Mesenteric fat pad (tissue), 1 donor: ENCODE data around the gene INAVA. TPM values are rescaled to one million over a fixed set of nuclear protein-coding genes. Genes with fewer than 3 reads are reported as not detected.
"Not testable (repeated sequence)": the region's sequence is repeated elsewhere in the genome, so short reads cannot be mapped to it uniquely, and the experiment has no call there.

ENCODE experiments used
- DNase-seq: peaks from one replicate; pipeline ENCODE4 v3.0.0-alpha.2; 2020; ENCODE audit warnings: low spot score
- total RNA-seq: library from RNA; stranded (reverse); fragmentation: NEBNext Ultra II Directional; extraction: Animal tissue kit (Norgen Biotek cat#: 25700); gene quantifications from one replicate; pipeline ENCODE4 v1.2.1, GENCODE V29; 2021
- donor health status: DM: yes; HTN: yes; CAD: no.

The INAVA gene
- total RNA-seq, 1 donor from 2014 or later, result 0.16 TPM

- peak; percentile 39 for DNase-seq
Observed at GRCh38 chr1:200962631-200963030, 67.9 kb downstream of the INAVA start.

- DNase-seq, result no peak
Observed at GRCh38 chr1:200963076-200963475, 68.4 kb downstream of the INAVA start.

GRCh38 chr1:200963888-200964287 lies 69.2 kb downstream of the INAVA start:
- not testable (repeated sequence) for DNase-seq

Other genes with a start within 250 kb of the INAVA start
- gene DDX59, start 225.0 kb upstream of the INAVA start, total RNA-seq, result 17.1 TPM
- gene CAMSAP2, start 156.0 kb upstream of the INAVA start, total RNA-seq, result 36.4 TPM
- not detected for gene GPR25, start 21.9 kb upstream of the INAVA start, total RNA-seq
- gene KIF21B, start 128.8 kb downstream of the INAVA start, total RNA-seq, result 2.8 TPM
- gene CACNA1S, start 217.5 kb downstream of the INAVA start, total RNA-seq, result not detected
- gene ASCL5, start 232.3 kb downstream of the INAVA start, total RNA-seq, result not detected